Mucosa of gallbladder (tissue), 1 donor: ENCODE data around the gene FBXW10B. TPM values are rescaled to one million over a fixed set of nuclear protein-coding genes. Genes with fewer than 3 reads are reported as not detected.

Experiments
- total RNA-seq: library from RNA; stranded (reverse); gene quantifications from one replicate; pipeline ENCODE4 v1.2.1, GENCODE V29; 2021
- donor health status: DM: no; HTN: no; CAD: no.

The FBXW10B gene
- total RNA-seq, 1 donor from 2014 or later = 1.6 TPM

Other genes starting within 250 kb of the FBXW10B start
- 6.0 TPM for gene CDRT4, start 152.1 kb downstream of the FBXW10B start, total RNA-seq
- 13.8 TPM for gene TVP23C, start 56.2 kb downstream of the FBXW10B start, total RNA-seq
- gene TRIM16, start 64.6 kb upstream of the FBXW10B start, total RNA-seq = 28.0 TPM
- gene ZNF286A, start 80.0 kb upstream of the FBXW10B start, total RNA-seq = 23.1 TPM
- gene TBC1D26, start 112.6 kb upstream of the FBXW10B start, total RNA-seq = not detected